NB4 (cell line): ENCODE results near the gene PDCD11.

Experiments used
- DNase-seq: peaks from one replicate; pipeline ENCODE4 v3.0.0; 2010; ENCODE audit warnings: low read depth
- H3K4me3 ChIP-seq: one replicate; pipeline ENCODE4 v1.5.1; 2011; ENCODE audit warnings: mild to moderate bottlenecking, low read depth, low read length, moderate library complexity
- MYC ChIP-seq: IDR thresholded peaks from 2 replicates; pipeline ENCODE4 v1.6.1; 2011; ENCODE audit warnings: low read depth, low read length
- POLR2A ChIP-seq: IDR thresholded peaks from 2 replicates; pipeline ENCODE4 v1.6.1; 2011; ENCODE audit warnings: mild to moderate bottlenecking; ENCODE audit not compliant: insufficient read length; ENCODE audit errors: extremely low read depth
- TF ChIP-seq, protein P1 (sequence below): IDR thresholded peaks from 2 replicates; pipeline ENCODE4 v1.6.1; 2011; ENCODE audit warnings: low read depth, low read length
- TF ChIP-seq, protein P2 (sequence below): IDR thresholded peaks from one replicate; pipeline ENCODE4 v1.5.1; 2012; ENCODE audit warnings: low read depth, low read length

The PDCD11 gene

DNA sequence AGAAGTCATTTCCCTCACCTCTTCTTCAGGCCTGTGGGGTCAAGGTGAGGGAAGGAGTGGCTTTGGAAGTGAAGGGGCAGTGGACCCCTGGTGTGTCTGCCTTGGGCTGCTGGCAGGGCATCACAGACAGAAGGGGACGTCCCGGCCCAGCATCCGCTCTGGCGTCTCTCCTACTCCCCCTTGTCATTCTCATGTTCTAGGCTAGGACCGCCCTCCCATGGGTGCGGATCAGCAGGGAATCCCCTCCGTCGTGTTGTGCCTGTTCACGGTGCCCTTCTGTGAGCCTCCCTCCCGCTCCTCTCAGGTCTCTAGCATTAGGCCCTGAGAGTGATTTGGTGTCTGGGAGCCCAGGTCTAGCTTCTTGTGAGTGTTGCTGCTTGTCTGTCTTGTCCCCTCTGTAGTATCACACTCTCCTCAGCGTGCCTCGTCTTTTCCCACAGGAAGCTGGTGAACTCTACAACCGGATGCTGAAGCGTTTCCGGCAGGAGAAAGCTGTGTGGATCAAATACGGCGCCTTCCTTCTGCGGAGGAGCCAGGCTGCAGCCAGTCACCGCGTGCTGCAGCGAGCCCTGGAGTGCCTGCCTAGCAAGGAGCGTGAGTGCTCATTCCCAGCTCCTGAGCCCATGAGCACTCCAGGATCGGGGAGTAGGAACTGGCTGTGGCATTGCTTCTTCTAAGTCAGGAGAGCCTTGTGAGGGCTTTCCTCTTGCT, 47.2 kb downstream of the PDCD11 start:
- TF ChIP-seq POLR2A (no peak), MYC (no peak)
- TF ChIP-seq, protein P1, sequence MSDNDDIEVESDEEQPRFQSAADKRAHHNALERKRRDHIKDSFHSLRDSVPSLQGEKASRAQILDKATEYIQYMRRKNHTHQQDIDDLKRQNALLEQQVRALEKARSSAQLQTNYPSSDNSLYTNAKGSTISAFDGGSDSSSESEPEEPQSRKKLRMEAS = no peak
- TF ChIP-seq, protein P2, sequence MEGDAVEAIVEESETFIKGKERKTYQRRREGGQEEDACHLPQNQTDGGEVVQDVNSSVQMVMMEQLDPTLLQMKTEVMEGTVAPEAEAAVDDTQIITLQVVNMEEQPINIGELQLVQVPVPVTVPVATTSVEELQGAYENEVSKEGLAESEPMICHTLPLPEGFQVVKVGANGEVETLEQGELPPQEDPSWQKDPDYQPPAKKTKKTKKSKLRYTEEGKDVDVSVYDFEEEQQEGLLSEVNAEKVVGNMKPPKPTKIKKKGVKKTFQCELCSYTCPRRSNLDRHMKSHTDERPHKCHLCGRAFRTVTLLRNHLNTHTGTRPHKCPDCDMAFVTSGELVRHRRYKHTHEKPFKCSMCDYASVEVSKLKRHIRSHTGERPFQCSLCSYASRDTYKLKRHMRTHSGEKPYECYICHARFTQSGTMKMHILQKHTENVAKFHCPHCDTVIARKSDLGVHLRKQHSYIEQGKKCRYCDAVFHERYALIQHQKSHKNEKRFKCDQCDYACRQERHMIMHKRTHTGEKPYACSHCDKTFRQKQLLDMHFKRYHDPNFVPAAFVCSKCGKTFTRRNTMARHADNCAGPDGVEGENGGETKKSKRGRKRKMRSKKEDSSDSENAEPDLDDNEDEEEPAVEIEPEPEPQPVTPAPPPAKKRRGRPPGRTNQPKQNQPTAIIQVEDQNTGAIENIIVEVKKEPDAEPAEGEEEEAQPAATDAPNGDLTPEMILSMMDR = no peak
- no peak overlapping the region for H3K4me3 ChIP-seq
- no peak for DNase-seq

DNA sequence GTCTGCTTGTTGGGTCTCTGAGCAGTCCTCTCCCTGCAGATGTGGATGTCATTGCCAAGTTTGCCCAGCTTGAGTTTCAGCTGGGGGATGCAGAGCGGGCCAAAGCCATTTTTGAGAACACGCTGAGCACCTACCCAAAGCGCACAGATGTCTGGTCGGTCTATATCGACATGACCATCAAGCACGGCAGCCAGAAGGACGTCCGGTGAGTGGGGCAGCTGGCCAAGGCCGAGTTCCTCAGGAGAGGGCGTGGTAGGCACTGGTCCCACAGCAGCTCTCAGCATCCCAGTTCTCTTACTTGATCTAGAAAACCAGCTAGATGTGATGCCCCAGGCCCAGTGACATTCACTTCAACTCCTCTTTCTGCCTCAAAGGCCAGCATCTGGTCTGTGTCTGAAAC, 48.1 kb downstream of the PDCD11 start:
- no peak overlapping the region for H3K4me3 ChIP-seq
- TF ChIP-seq POLR2A (no peak), MYC (no peak)
- TF ChIP-seq, protein P1 = no peak
- TF ChIP-seq, protein P2 = no peak

DNA sequence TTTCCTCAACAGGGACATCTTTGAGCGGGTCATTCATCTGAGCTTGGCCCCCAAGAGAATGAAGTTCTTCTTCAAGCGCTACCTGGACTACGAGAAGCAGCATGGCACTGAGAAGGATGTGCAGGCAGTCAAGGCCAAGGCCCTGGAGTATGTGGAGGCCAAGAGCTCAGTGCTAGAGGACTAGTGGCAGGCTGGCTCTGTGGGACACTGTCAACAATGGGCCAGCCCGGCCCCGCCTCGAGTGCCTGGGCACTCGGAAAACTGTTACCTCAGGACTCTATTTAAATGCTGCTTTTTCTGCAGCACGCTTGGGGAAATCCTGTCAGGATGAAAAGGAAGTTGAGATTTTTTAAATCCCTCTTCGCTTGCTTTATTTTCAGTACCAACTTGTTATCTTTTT, 48.9 kb downstream of the PDCD11 start:
- TF ChIP-seq MYC (no peak), POLR2A (no peak)
- TF ChIP-seq, protein P2 = no peak
- TF ChIP-seq, protein P1 = no peak
- DNase-seq = no peak
- no peak overlapping the region for H3K4me3 ChIP-seq

More for the DNA sequence above, 48.1 kb downstream of the PDCD11 start:
- DNase-seq = no peak

DNA sequence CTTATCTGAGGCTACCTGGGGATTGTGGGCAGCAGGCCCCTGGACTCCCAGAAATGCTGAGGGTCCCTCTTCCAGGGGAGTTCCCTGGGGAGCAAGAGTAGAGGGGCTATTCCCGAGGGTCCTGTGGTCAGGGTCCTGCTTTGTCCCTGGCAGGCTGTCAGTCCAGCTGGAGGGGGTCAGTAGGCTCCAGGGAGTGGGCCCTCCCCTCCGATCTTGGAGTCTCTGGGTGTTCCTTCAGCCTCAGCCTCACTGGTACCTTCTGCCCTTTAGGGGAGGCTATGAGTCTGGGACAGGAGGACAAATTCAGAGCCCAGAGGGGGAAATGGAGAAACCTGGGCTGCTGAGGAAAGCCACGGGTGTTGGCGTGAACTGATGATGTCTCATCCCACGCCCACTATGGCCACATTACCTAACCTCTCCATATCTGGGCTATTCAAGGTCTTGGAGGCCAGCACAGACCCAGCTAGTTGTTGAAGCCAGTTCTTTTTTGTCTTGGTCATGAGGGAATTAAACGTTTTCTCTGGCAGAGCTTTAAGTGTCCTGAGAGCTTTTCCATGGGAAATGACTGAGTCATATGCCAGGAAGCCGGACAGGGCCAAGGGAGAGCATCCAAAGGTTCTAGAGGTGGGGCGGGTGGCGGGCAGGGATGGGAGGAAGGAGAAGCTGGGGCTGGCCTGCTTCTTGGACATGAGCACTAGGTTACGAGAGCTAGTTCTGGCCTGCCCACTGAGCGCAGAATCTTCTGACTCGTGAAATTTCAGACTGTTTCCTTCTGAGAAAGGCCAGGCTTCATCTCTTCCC, 49.5 kb downstream of the PDCD11 start:
- TF ChIP-seq, protein P1 = no peak
- no peak for TF ChIP-seq POLR2A
- TF ChIP-seq MYC = no peak
- TF ChIP-seq, protein P2 = no peak
- no peak overlapping the region for H3K4me3 ChIP-seq
- DNase-seq = no peak

DNA sequence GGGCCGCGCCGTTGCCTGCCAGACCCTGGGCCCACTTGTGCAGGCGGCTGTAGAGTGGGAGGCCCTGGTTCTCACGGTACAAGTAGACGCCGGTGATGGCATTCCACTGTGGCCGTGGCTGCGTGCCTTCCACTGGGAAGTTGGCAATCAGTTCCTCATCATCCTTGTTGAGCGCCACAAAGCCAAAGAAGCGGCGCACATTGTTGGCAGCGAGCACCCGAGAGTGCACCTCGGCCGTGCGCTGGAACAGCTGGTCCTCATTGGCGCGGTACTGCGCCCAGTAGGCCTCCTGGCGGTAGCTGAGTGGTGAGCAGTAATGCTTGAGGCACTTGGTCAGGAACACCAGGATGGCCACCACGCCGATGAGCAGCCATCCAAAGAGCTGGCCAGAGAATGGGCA, 50.8 kb downstream of the PDCD11 start:
- H3K4me3 ChIP-seq = no peak overlapping the region
- TF ChIP-seq, protein P1 = no peak
- TF ChIP-seq POLR2A (no peak), MYC (no peak)
- TF ChIP-seq, protein P2 = no peak

More for the DNA sequence above, 50.8 kb downstream of the PDCD11 start:
- no peak for DNase-seq
